Uterus (tissue), 4 donors: ENCODE results near the gene CHST12. TPM values are rescaled to one million over a fixed set of nuclear protein-coding genes. Genes with fewer than 3 reads are reported as not detected.

Experiments
- DNase-seq, 2 donors: peaks; one replicate each; pipeline ENCODE4 v3.0.0-alpha.2; 2019 to 2020
- H3K27ac ChIP-seq, 2 donors: fragments of 200-600 bp; sonication (generic); 1 replicate in 1 of 2; 2 replicates in 1 of 2; pipeline ENCODE4 v1.5.1; 2016 to 2018
- H3K27me3 ChIP-seq, 2 donors: fragments of 200-600 bp; sonication (generic); one replicate each; pipeline ENCODE4 v1.5.1; 2018 to 2019; ENCODE audit warnings: control low read depth in 1 of 2
- H3K36me3 ChIP-seq, 2 donors: fragments of 200-600 bp; sonication (generic); one replicate each; pipeline ENCODE4 v1.5.1; 2019; ENCODE audit warnings: control low read depth in 1 of 2
- H3K4me1 ChIP-seq, 2 donors: fragments of 200-600 bp; sonication (generic); one replicate each; pipeline ENCODE4 v1.5.1; 2018 to 2019; ENCODE audit warnings: control low read depth in 1 of 2
- H3K4me3 ChIP-seq, 2 donors: fragments of 200-600 bp; sonication (generic); 1 replicate in 1 of 2; 2 replicates in 1 of 2; pipeline ENCODE4 v1.5.1; 2018 to 2019; ENCODE audit warnings: mild to moderate bottlenecking in 1 of 2
- H3K9me3 ChIP-seq, 2 donors: fragments of 200-600 bp; sonication (generic); one replicate each; pipeline ENCODE4 v1.5.1; 2019; ENCODE audit warnings: control low read depth in 1 of 2
- POLR2A ChIP-seq, 2 donors: fragments of 450-650 bp; IDR thresholded peaks; one replicate each; pipeline ENCODE4 v1.6.1; 2016; ENCODE audit warnings: antibody characterized with exemption in 2 of 2, mild to moderate bottlenecking in 1 of 2, moderate library complexity in 1 of 2
- intact Hi-C: fragments of 100-400 bp; cut with DNase I; formaldehyde crosslinking; loops from one replicate; pipeline ENCODE4 v1.15.1; 2023; ENCODE audit warnings: low total_unique reads
- total RNA-seq, 4 donors: library from RNA; depleted of rRNA in 3 of 4; stranded (reverse); fragments of >200 nt in 3 of 4; gene quantifications; one replicate each; pipeline versions ENCODE4 v1.1.0 to v1.2.4, GENCODE V29; 2014 to 2023
- TF ChIP-seq, protein P1 (sequence below), 4 experiments: fragments of 200-600 bp in 2 of 4; fragments of 450-650 bp in 2 of 4; sonication (generic) in 2 of 4; IDR thresholded peaks; one replicate each; pipeline ENCODE4 v1.5.1; 2016 to 2019; ENCODE audit warnings: antibody characterized with exemption in 4 of 4, mild to moderate bottlenecking in 2 of 4, moderate library complexity in 1 of 4
- donor health status: DM: yes; HTN: yes; CAD: no.

CHST12 gene
- total RNA-seq, 4 donors from 2014 or later: 5.6 to 30.5 (median 8.3) TPM

GRCh38 chr7:2360796-2361195 lies 42.6 kb upstream of the CHST12 start:
- no peak overlapping the region for H3K27ac ChIP-seq
- H3K27me3 ChIP-seq: no peaks in the 10 kb centered on the region
- no peaks in the 10 kb centered on the region for H3K9me3 ChIP-seq
- intact Hi-C loops: no loop called here
- no peak for DNase-seq
- H3K4me1 ChIP-seq: peaks cover 6 to 22% of the 10 kb centered on the region in 2 donors
- H3K4me3 ChIP-seq: no peak overlapping the region
- no peaks in the 10 kb centered on the region for H3K36me3 ChIP-seq
- no peak for TF ChIP-seq POLR2A (IDR thresholded peaks at IDR 0.05)
- TF ChIP-seq, protein P1, sequence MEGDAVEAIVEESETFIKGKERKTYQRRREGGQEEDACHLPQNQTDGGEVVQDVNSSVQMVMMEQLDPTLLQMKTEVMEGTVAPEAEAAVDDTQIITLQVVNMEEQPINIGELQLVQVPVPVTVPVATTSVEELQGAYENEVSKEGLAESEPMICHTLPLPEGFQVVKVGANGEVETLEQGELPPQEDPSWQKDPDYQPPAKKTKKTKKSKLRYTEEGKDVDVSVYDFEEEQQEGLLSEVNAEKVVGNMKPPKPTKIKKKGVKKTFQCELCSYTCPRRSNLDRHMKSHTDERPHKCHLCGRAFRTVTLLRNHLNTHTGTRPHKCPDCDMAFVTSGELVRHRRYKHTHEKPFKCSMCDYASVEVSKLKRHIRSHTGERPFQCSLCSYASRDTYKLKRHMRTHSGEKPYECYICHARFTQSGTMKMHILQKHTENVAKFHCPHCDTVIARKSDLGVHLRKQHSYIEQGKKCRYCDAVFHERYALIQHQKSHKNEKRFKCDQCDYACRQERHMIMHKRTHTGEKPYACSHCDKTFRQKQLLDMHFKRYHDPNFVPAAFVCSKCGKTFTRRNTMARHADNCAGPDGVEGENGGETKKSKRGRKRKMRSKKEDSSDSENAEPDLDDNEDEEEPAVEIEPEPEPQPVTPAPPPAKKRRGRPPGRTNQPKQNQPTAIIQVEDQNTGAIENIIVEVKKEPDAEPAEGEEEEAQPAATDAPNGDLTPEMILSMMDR (IDR thresholded peaks at IDR 0.05): no peak

GRCh38 chr7:2362385-2363088 lies 40.9 kb upstream of the CHST12 start:
- Histone ChIP-seq H3K27me3 (no peaks in the 10 kb centered on the region), H3K9me3 (no peaks in the 10 kb centered on the region), H3K4me3 (no peak overlapping the region), H3K36me3 (no peaks in the 10 kb centered on the region), H3K4me1 (peaks cover 0 to 8% of the 10 kb centered on the region in 2 donors), H3K27ac (no peak overlapping the region)
- intact Hi-C loops: no loop called here
- no peak for DNase-seq
- TF ChIP-seq POLR2A (IDR thresholded peaks at IDR 0.05): no peak

- no peak for DNase-seq
- Histone ChIP-seq H3K4me3 (no peak overlapping the region), H3K27me3 (no peaks in the 10 kb centered on the region), H3K4me1 (no peaks in the 10 kb centered on the region), H3K9me3 (no peaks in the 10 kb centered on the region), H3K36me3 (no peaks in the 10 kb centered on the region), H3K27ac (no peak overlapping the region)
- intact Hi-C loops: no loop called here
- no peak for TF ChIP-seq POLR2A (IDR thresholded peaks at IDR 0.05)
- TF ChIP-seq, protein P1 (IDR thresholded peaks at IDR 0.05): no peak
Measured at GRCh38 chr7:2369139-2369538, 34.3 kb upstream of the CHST12 start.

DNA sequence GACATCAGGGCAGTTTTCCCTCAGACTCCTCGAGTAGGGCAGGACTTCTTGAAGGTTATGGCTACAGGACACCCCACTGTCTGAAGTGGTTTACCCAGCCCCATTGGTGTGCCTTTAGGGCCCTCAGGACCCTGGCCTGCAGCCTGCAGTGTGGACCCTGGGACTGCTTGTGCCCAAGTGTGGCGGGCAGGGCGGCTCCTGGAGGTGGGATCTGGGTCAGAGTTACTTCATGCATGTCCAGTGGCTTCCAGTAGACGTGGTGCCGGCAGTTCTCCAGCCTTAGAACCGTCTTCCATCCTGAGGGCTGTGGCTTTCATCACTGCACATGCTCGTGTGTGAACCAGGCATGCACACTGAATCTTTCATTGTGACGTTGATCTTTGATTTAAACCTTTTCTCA lies 32.1 kb upstream of the CHST12 start:
- Histone ChIP-seq H3K36me3 (no peaks in the 10 kb centered on the region), H3K4me1 (no peaks in the 10 kb centered on the region), H3K27ac (no peak overlapping the region), H3K9me3 (no peaks in the 10 kb centered on the region), H3K4me3 (no peak overlapping the region), H3K27me3 (no peaks in the 10 kb centered on the region)
- DNase-seq: no peak
- TF ChIP-seq POLR2A (IDR thresholded peaks at IDR 0.05): no peak
- TF ChIP-seq, protein P1 (IDR thresholded peaks at IDR 0.05): no peak
- intact Hi-C loops: no loop called here

DNA sequence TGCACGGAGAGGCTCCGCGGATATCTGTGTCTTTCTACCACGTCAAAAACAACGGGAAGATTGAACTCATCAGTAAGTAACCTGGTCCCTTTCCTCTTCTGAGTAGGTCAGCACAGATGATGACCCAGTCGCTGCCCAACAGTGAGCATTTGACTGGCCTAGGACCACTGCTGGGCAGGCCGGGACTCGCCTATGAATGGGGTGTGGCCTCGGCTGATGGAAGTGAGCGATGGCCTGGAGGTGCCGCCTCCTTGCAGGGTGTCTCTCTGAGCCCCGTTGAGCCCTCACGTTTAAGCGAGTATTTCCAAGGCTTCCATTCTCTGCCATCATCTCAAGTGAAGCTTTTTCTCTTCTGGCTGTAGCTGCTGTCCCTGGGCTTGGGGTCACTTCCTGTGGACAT lies 30.7 kb upstream of the CHST12 start:
- Histone ChIP-seq H3K36me3 (no peaks in the 10 kb centered on the region), H3K4me3 (no peak overlapping the region), H3K27ac (no peak overlapping the region), H3K9me3 (no peaks in the 10 kb centered on the region), H3K27me3 (no peaks in the 10 kb centered on the region), H3K4me1 (no peaks in the 10 kb centered on the region)
- no peak for TF ChIP-seq POLR2A (IDR thresholded peaks at IDR 0.05)
- TF ChIP-seq, protein P1 (IDR thresholded peaks at IDR 0.05): no peak
- intact Hi-C loops: no loop called here
- DNase-seq: no peak
